Muscle layer of duodenum (tissue), 2 donors: ENCODE data around the gene APOBEC3A.
"Not testable (repeated sequence)": the region's sequence is repeated elsewhere in the genome, so short reads cannot be mapped to it uniquely, and the experiment has no call there.

Experiments
- H3K27ac ChIP-seq: one replicate; pipeline ENCODE4 v1.7.0; 2013; ENCODE audit warnings: mild to moderate bottlenecking, low read length
- H3K27me3 ChIP-seq: one replicate; pipeline ENCODE4 v1.7.0; 2013; ENCODE audit warnings: low read depth, mild to moderate bottlenecking, control low read depth, low read length
- H3K36me3 ChIP-seq, 2 donors: one replicate each; pipeline ENCODE4 v1.7.0; 2013; ENCODE audit warnings: low read length in 2 of 2, control low read depth in 1 of 2, mild to moderate bottlenecking in 1 of 2; ENCODE audit not compliant: insufficient read depth in 2 of 2, control insufficient read depth in 1 of 2
- H3K4me1 ChIP-seq, 2 donors: one replicate each; pipeline ENCODE4 v1.7.0; 2013; ENCODE audit warnings: low read length in 2 of 2, mild to moderate bottlenecking in 2 of 2, control low read depth in 1 of 2, moderate library complexity in 1 of 2; ENCODE audit not compliant: insufficient read depth in 2 of 2, control insufficient read depth in 1 of 2
- H3K4me3 ChIP-seq, 2 donors: one replicate each; pipeline ENCODE4 v1.7.0; 2013; ENCODE audit warnings: low read length in 2 of 2, low read depth in 1 of 2, mild to moderate bottlenecking in 1 of 2
- H3K9me3 ChIP-seq, 2 donors: one replicate each; pipeline ENCODE4 v1.7.0; 2013; ENCODE audit warnings: low read length in 2 of 2, control low read depth in 1 of 2, mild to moderate bottlenecking in 1 of 2; ENCODE audit not compliant: control insufficient read depth in 1 of 2
- donor health status: healthy.

The APOBEC3A gene

DNA sequence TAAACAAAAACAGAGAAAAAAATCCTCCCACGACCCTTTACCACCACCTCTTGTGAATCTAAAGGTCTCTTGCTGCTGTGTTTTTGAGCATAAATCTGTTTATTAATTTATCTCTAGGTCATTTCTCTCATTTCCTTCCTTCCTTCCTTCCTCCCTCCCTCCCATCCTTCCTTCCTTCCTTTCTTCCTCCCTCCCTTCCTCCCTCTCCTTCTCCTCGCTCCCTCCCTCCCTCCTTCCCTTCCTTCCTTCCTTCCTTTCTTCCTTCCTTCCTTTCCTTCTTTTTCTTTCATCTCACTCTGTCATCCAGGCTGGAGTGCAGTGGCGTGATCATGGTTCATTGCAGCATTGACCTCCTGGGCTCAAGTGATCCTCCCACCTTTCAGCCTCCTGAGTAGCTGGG, 13.5 kb upstream of the APOBEC3A start:
- Histone ChIP-seq H3K27ac (no peak overlapping the region), H3K27me3 (no peaks in the 10 kb centered on the region), H3K4me1 (peaks cover 0 to 3% of the 10 kb centered on the region in 2 donors), H3K9me3 (no peaks in the 10 kb centered on the region), H3K36me3 (no peaks in the 10 kb centered on the region), H3K4me3 (no peak overlapping the region)

DNA sequence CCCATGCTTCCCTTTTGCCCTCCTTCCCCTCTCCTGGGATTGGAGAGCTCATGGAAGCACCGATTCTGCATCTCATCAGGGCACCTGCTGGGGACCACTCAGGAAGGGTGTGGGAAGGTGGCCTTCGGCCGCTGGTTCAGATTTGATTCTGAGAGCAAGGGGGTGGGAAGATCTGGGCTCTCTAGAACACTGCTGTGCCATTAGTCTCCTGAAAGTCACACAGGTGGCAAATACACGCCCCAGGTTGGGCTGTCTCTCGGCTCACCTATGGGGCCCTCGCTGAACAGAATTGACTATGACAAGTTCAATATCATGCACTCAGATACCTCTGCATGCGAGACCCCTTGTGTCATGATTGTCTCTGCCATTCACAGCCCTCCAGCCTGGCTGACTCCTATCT, 12.8 kb upstream of the APOBEC3A start:
- no peaks in the 10 kb centered on the region for H3K36me3 ChIP-seq
- H3K4me3 ChIP-seq = no peak overlapping the region
- no peak overlapping the region for H3K27ac ChIP-seq

GRCh38 chr22:38945706-38946338, 11.6 kb upstream of the APOBEC3A start:
- H3K4me3 ChIP-seq, H3K27me3 ChIP-seq, H3K27ac ChIP-seq, H3K4me1 ChIP-seq, H3K9me3 ChIP-seq, H3K36me3 ChIP-seq: not testable (repeated sequence)

More for the DNA sequence above, 12.8 kb upstream of the APOBEC3A start:
- Histone ChIP-seq H3K27me3 (no peaks in the 10 kb centered on the region), H3K9me3 (no peaks in the 10 kb centered on the region), H3K4me1 (peaks cover 0 to 3% of the 10 kb centered on the region in 2 donors)

DNA sequence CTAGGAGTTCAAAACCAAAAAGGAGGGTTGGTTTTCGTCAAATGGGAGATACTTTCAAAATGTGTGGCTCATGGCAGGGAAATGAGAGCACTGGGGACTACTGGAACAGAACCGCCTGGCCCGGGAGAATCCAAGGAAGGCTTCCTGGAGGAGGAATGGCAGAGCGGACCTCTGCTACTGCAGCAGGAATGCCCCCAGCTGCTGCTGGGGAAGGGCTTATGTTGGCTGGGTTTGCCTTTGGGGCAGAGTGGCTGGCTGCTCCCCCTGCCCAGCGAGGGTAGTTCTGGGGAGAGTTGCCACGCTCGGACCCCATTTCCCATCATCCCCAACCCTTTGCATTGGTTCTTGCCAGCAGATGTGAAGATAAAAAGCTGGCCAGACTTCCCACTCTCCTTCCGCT, 10.6 kb upstream of the APOBEC3A start:
- H3K9me3 ChIP-seq = no peaks in the 10 kb centered on the region
- no peaks in the 10 kb centered on the region for H3K36me3 ChIP-seq
- H3K27me3 ChIP-seq = no peaks in the 10 kb centered on the region
- H3K4me3 ChIP-seq = no peak overlapping the region
- peaks cover 0 to 3% of the 10 kb centered on the region in 2 donors for H3K4me1 ChIP-seq
- H3K27ac ChIP-seq = no peak overlapping the region

- no peaks in the 10 kb centered on the region for H3K9me3 ChIP-seq
- no peaks in the 10 kb centered on the region for H3K36me3 ChIP-seq
- H3K27me3 ChIP-seq = no peaks in the 10 kb centered on the region
- H3K27ac ChIP-seq = no peak overlapping the region
- H3K4me1 ChIP-seq = peaks cover 0 to 3% of the 10 kb centered on the region in 2 donors
- no peak overlapping the region for H3K4me3 ChIP-seq
Observed at GRCh38 chr22:38947321-38948140, 9.9 kb upstream of the APOBEC3A start.

- Histone ChIP-seq H3K36me3 (no peaks in the 10 kb centered on the region), H3K4me3 (no peak overlapping the region), H3K27me3 (no peaks in the 10 kb centered on the region), H3K27ac (no peak overlapping the region), H3K9me3 (no peaks in the 10 kb centered on the region), H3K4me1 (no peaks in the 10 kb centered on the region)
Observed at GRCh38 chr22:38948181-38948940, 9.0 kb upstream of the APOBEC3A start.

- H3K4me3 ChIP-seq = no peak overlapping the region
- H3K9me3 ChIP-seq = no peaks in the 10 kb centered on the region
- no peak overlapping the region for H3K27ac ChIP-seq
- H3K27me3 ChIP-seq = no peaks in the 10 kb centered on the region
- H3K4me1 ChIP-seq = no peaks in the 10 kb centered on the region
- no peaks in the 10 kb centered on the region for H3K36me3 ChIP-seq
Observed at GRCh38 chr22:38949889-38950405, 7.5 kb upstream of the APOBEC3A start.

DNA sequence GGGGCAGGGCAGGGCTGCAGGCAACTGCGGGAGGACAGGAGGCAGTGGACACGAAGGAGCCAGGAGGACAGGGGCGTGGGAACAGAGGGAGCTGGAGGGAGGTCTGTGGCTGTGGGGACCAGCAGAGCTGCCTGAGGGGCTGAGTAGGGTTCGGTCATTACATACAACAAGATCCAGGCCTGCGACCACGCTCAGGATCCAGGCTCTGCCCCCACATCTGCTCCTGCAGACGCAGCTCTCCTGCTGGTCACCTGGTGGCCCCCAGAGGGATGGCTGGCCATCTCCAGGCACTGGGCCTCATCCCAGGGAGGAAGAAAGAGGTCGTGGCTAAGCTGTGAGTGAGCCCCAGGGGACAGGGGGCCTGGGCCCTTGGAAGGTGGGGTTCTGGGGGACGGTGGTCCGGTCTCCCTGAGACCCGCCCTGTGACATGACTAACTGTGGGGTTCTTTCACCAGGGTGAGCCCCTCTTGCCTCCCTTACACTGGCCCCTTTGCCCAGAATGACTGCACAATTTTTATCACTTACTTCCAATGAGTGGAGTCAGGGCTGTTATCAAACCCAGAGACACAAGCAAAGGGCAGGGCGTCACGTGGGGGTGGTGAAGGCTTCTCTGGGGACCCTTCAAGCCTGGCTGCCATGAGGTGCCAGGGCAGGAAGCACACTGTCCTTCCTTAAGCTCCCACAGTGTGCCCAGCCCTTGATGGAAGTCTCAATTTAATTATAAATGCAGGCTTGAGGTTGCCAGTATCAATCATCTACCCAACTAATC, 6.7 kb upstream of the APOBEC3A start:
- no peaks in the 10 kb centered on the region for H3K4me1 ChIP-seq
- H3K27me3 ChIP-seq = no peaks in the 10 kb centered on the region
- no peak overlapping the region for H3K27ac ChIP-seq
- no peak overlapping the region for H3K4me3 ChIP-seq
- no peaks in the 10 kb centered on the region for H3K9me3 ChIP-seq
- H3K36me3 ChIP-seq = no peaks in the 10 kb centered on the region

GRCh38 chr22:38951734-38952133, 5.7 kb upstream of the APOBEC3A start:
- H3K27me3 ChIP-seq = no peaks in the 10 kb centered on the region
- H3K4me3 ChIP-seq = no peak overlapping the region
- no peaks in the 10 kb centered on the region for H3K9me3 ChIP-seq
- H3K4me1 ChIP-seq = no peaks in the 10 kb centered on the region
- H3K27ac ChIP-seq = peak overlapping the region; percentile 16
- H3K36me3 ChIP-seq = no peaks in the 10 kb centered on the region

DNA sequence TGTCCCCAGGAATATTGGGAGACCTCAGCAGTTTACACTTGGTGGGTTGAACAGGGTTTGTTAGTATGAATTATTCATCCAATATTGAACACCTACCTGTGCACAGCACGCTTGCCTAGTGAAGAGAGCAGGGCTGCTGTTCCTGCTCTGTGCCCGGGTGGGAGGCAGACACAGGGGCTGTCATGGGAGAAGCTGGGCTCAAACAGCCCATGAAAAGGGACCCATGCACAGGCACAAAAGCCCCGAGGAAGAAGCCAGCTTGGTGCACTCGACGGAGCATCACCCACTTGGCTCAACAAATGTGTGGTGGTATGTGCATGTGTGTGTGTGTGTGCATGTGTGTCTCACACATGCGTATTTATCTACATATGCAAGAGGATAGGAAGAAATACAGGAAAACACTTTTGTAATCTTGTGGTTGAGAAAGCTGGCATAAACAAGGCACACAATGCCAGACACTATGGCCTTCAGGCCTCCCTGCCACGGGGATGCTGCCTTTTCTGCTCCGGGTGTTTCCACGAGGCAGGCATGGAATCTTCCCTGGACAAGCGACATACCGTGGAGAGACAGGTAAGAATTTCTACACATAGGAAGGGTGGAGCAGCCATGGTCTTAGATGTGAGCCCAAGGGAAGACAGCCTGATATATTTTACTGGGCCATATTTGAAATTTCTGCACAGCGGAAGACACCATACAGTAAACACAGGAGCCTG, 5.0 kb upstream of the APOBEC3A start:
- Histone ChIP-seq H3K9me3 (no peaks in the 10 kb centered on the region), H3K36me3 (no peaks in the 10 kb centered on the region), H3K4me1 (no peaks in the 10 kb centered on the region), H3K27ac (peak overlapping the region; percentile 16), H3K4me3 (peak overlapping the region in 1 of 2 donors; percentile 20), H3K27me3 (no peaks in the 10 kb centered on the region)
